ENCODE results near the gene SERPINA9.

Gene SERPINA9

DNA sequence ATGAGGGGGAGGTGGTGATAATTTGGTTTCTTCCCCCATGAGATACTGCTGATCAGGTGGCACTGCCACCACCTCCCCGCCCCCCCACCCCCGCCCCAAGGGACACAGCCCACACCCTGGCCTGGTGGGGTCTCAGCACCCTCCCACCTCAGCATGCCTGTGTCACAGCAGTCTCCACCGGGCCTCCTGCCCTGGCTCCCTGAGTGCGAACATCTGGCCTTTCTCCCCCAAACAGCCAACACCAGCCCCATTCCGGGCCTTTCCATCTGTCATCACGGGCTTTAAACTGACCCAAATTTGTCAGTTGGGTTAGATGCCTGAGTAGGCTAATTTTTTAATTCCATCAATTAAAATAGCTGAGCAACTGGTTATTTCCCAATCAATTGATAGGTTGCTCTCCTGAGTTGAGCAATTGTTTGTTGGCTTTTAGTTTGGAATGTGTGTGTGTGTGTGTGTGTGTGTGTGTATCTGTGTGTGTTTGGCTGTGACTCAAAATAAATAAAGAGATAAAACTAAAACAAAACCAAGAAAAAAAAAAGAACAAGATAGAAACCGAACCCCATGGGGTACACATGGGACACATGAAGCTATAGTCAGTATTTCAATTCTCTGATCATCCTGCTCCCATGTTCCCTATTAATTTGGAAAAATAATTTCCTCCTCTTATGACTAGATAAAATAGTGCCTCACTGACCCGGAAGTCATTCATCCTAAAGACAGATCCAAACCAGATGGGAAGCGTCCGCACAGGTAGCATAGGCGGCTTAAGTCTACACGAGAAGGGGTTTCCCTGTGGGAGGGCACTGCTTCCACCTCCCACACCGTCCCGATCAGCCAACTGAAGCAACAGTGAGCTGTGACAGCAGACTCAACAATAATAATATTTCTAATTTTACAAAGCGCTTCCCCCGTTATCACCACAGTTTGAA is 25.9 kb upstream of the SERPINA9 start:
- no peak overlapping the region for H3K27ac ChIP-seq
- TF ChIP-seq, protein P1, sequence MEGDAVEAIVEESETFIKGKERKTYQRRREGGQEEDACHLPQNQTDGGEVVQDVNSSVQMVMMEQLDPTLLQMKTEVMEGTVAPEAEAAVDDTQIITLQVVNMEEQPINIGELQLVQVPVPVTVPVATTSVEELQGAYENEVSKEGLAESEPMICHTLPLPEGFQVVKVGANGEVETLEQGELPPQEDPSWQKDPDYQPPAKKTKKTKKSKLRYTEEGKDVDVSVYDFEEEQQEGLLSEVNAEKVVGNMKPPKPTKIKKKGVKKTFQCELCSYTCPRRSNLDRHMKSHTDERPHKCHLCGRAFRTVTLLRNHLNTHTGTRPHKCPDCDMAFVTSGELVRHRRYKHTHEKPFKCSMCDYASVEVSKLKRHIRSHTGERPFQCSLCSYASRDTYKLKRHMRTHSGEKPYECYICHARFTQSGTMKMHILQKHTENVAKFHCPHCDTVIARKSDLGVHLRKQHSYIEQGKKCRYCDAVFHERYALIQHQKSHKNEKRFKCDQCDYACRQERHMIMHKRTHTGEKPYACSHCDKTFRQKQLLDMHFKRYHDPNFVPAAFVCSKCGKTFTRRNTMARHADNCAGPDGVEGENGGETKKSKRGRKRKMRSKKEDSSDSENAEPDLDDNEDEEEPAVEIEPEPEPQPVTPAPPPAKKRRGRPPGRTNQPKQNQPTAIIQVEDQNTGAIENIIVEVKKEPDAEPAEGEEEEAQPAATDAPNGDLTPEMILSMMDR (IDR thresholded peaks at IDR 0.05) = no peak
- no peak for TF ChIP-seq ZFX (IDR thresholded peaks at IDR 0.05; ENCODE audit: borderline replicate concordance)

DNA sequence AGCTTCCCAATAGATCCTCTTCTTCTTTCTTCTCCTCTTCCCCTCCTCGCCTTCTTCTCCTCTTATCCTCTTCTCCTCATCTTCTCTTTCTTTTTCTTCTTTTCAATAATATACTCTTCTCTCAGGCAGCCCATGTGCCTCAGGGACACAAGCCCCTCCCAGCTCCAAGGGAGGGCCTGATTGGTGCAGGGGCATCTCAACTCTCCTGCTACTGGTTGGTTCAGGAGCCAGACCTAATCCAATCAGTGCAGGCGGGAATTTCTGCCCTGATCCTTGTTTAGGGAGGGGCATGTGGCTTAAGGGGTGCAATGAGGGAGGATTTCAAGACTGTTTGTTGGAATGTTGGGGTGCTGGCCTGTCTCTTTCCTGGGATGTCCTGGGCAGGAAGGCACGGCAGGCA is 24.3 kb upstream of the SERPINA9 start:
- TF ChIP-seq, protein P1 (IDR thresholded peaks at IDR 0.05) = no peak
- no peak for TF ChIP-seq ZFX (IDR thresholded peaks at IDR 0.05; ENCODE audit: borderline replicate concordance)
- H3K27ac ChIP-seq = no peak overlapping the region

DNA sequence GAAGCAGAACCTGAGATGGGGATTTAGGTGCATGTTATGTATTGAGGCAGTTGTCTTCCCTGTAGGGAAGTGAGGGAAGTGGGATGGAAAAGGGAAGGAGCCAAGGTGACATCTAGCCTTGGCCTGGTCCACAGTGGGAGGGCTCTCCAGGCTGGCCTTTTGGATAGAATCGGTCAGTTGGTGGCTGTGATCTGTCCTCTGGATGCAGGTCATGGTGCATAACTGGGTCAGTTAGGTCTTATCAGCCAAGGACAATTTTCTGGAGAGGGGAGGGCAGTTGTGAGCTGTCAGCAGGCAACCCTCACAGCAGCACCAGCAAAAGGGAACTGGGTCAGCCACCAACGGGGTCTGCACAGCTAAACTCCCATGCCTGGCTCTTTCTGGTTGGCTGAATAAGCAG is 23.7 kb upstream of the SERPINA9 start:
- no peak overlapping the region for H3K27ac ChIP-seq
- TF ChIP-seq ZFX (IDR thresholded peaks at IDR 0.05; ENCODE audit: borderline replicate concordance) = no peak
- TF ChIP-seq, protein P1 (IDR thresholded peaks at IDR 0.05) = no peak

DNA sequence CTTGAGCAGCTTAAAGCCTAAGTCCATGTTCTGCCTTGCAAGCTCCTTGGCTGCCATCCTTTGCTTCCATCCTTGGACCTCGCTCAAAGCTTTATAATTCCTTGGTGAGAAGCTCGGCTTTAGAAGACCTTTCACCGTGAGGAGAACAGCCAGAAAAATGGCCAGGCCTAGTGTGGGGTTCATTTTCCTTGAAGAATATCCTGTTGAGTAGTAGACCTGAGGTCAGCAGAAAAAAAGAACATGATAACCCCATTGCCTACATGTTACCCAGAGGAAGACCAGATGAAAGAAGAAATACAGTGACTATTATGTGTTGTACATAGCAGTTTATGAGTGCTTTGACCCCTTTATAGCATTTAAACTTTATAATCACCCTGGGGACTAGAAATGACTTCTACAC is 22.2 kb upstream of the SERPINA9 start:
- no peak for TF ChIP-seq ZFX (IDR thresholded peaks at IDR 0.05; ENCODE audit: borderline replicate concordance)
- TF ChIP-seq, protein P1 (IDR thresholded peaks at IDR 0.05) = no peak
- H3K27ac ChIP-seq = no peak overlapping the region

DNA sequence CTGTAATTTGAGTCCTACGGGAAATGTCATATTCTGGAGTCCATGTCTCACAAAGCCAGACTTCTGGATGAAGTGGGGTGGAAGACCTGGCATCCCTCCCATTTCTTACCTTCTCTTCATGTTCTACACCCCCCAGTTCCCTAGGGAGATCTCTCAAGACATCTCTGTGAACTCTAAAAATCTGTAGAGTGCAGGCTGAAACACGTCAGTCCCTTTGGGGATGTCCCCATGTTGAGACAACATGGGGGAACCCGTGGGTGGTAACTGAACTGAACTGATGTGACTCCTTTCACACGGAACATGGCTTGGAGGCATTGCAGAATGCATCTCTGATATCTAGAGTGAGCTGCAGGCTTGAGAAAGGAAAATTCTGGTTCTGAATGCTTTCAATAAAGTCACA is 18.1 kb upstream of the SERPINA9 start:
- H3K27ac ChIP-seq = no peak overlapping the region
- TF ChIP-seq ZFX (IDR thresholded peaks at IDR 0.05; ENCODE audit: borderline replicate concordance) = no peak
- TF ChIP-seq, protein P1 (IDR thresholded peaks at IDR 0.05) = no peak

DNA sequence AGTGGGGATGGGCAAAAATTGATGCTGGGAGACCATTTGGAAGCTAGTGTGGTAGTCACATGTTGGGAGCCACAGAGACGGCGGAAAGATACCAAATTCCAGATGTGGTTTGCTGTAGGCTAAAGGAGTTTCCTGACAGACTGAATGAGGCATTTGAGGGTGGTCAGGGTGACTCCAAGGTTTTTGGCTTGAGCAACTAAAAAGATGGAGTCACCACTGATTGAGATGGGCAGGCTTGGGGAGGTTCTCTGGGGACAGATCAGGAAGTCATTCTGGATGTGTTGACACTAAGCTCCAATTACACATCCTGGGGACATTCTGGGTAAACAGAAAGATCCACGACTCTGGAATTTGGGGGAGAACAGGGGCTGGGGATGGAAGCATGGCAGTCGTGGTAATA is 15.5 kb upstream of the SERPINA9 start:
- no peak overlapping the region for H3K27ac ChIP-seq
- no peak for TF ChIP-seq ZFX (IDR thresholded peaks at IDR 0.05; ENCODE audit: borderline replicate concordance)
- TF ChIP-seq, protein P1 (IDR thresholded peaks at IDR 0.05) = no peak

DNA sequence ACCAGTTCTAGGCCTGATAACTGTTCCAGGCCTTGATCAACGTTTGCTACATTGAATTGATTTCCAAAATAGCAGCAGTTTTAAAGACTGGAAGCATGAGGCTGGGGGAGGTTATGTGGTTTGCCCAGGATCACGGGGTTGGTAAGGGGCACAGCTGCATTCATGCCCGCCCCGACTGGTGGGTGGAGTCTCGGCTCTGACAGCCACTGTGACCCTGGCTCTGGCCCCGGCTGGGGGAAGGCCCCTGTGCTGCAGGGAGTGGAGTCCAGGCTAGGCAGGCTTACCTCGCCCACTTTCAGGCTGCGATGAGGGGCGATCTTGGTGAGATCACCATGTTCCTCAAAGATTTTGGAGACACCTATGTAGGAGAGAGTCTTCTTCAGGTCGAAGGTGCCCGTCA is 13.3 kb upstream of the SERPINA9 start:
- H3K27ac ChIP-seq = no peak overlapping the region
- TF ChIP-seq, protein P1 (IDR thresholded peaks at IDR 0.05) = no peak
- TF ChIP-seq ZFX (IDR thresholded peaks at IDR 0.05; ENCODE audit: borderline replicate concordance) = no peak

All from 22Rv1 (cell line).